T-cell (primary cell): ENCODE measurements around the gene KCNMA1. TPM values are rescaled to one million over a fixed set of nuclear protein-coding genes. Genes with fewer than 3 reads are reported as not detected.

Source experiments
- ATAC-seq, 4 experiments: fragments of 200-7000 bp in 3 of 4; fragments of 150-1000 bp in 1 of 4; cut with Tn5 transposase; replicated peaks in 1 of 4; 1 replicate in 3 of 4; 2 replicates in 1 of 4; pipeline ENCODE4 v1.10.0; 2021; ENCODE audit warnings: moderate library complexity in 3 of 4, mild to moderate bottlenecking in 2 of 4, moderate number of reproducible peaks in 1 of 4
- CTCF ChIA-PET, 2 donors: fragments of 300-600 bp; sonication (Branson Sonifier 250); formaldehyde crosslinking; loops; one replicate each; lab custom pipeline; 2022; ENCODE audit warnings: antibody characterized with exemption in 2 of 2; lab: Charles Lee
- POLR2A ChIA-PET, 2 donors: fragments of 300-600 bp; sonication (Branson Sonifier 250); formaldehyde crosslinking; loops; one replicate each; lab custom pipeline; 2022; ENCODE audit warnings: antibody characterized with exemption in 2 of 2; lab: Charles Lee
- DNase-seq, 35 experiments: peaks; one replicate each; pipeline versions ENCODE4 v3.0.0 to v3.0.0-alpha.2; 2013 to 2023
- H3K27ac ChIP-seq: one replicate; pipeline ENCODE4 v1.5.1; 2013; ENCODE audit warnings: low read length
- H3K27me3 ChIP-seq, 2 experiments: replicated peaks in 1 of 2; 1 replicate in 1 of 2; 2 replicates in 1 of 2; pipeline versions ENCODE4 v1.6.1 to v1.7.0; 2013; ENCODE audit warnings: low read length in 1 of 2, mixed read lengths in 1 of 2; ENCODE audit not compliant: control insufficient read depth in 2 of 2, insufficient read depth in 2 of 2; ENCODE audit errors: extremely low read depth in 1 of 2
- H3K36me3 ChIP-seq, 2 donors: 1 replicate in 1 of 2; 2 replicates in 1 of 2; pipeline versions ENCODE4 v1.6.1 to v1.7.0; 2013; ENCODE audit warnings: low read length in 1 of 2; ENCODE audit not compliant: control insufficient read depth in 2 of 2, insufficient read depth in 1 of 2; ENCODE audit errors: extremely low read depth in 1 of 2
- H3K4me1 ChIP-seq, 2 experiments: 1 replicate in 1 of 2; 2 replicates in 1 of 2; pipeline versions ENCODE4 v1.6.1 to v1.7.0; 2013; ENCODE audit warnings: low read length in 2 of 2, mixed read lengths in 1 of 2; ENCODE audit not compliant: insufficient read depth in 2 of 2, control insufficient read depth in 1 of 2; ENCODE audit errors: extremely low read depth in 1 of 2
- H3K4me3 ChIP-seq, 2 donors: 1 replicate in 1 of 2; 2 replicates in 1 of 2; pipeline versions ENCODE4 v1.5.1 to v1.7.0; 2013; ENCODE audit warnings: mild to moderate bottlenecking in 2 of 2, low read length in 1 of 2, moderate library complexity in 1 of 2; ENCODE audit not compliant: control insufficient read depth in 1 of 2; ENCODE audit errors: extremely low read depth in 1 of 2
- H3K9me3 ChIP-seq: 2 replicates; pipeline ENCODE4 v1.7.0; 2013
- H3K27ac Mint-ChIP-seq, 2 donors: one replicate each; pipeline ENCODE4 v1.8.0; 2020 to 2021; ENCODE audit warnings: mild to moderate bottlenecking in 2 of 2, mixed read lengths in 2 of 2
- H3K27me3 Mint-ChIP-seq, 2 donors: one replicate each; pipeline ENCODE4 v1.8.0; 2021 to 2022; ENCODE audit warnings: mixed read lengths in 2 of 2
- H3K36me3 Mint-ChIP-seq: one replicate; pipeline ENCODE4 v1.8.0; 2021; ENCODE audit warnings: mixed read lengths
- H3K4me1 Mint-ChIP-seq, 3 donors: one replicate each; pipeline ENCODE4 v1.8.0; 2020 to 2022; ENCODE audit warnings: mixed read lengths in 3 of 3, mild to moderate bottlenecking in 1 of 3
- H3K4me3 Mint-ChIP-seq, 3 donors: one replicate each; pipeline ENCODE4 v1.8.0; 2020 to 2022; ENCODE audit warnings: mild to moderate bottlenecking in 3 of 3, mixed read lengths in 3 of 3, moderate library complexity in 3 of 3
- H3K9me3 Mint-ChIP-seq, 3 donors: one replicate each; pipeline ENCODE4 v1.8.0; 2020 to 2022; ENCODE audit warnings: mixed read lengths in 3 of 3
- WGBS: methylation state at CpG from one replicate; pipeline ENCODE4 v1.1.5; 2013; ENCODE audit warnings: missing lambda C conversion rate; ENCODE audit not compliant: insufficient coverage; 5-methylcytosine and 5-hydroxymethylcytosine counted together
- total RNA-seq, 35 experiments: library from RNA in 6 of 35; stranded (reverse) in 6 of 35; fragments of 120-200 nt in 1 of 35; gene quantifications; one replicate each; pipeline versions ENCODE4 v1.2.1 to v1.2.4 and lab custom pipeline; 2013 to 2026

KCNMA1 gene
- total RNA-seq, 5 donors from 2014 or later (not counting 1 experiment from before 2014, with no cell fraction given): 0.14 to 1.6 (median 0.60) TPM

DNA sequence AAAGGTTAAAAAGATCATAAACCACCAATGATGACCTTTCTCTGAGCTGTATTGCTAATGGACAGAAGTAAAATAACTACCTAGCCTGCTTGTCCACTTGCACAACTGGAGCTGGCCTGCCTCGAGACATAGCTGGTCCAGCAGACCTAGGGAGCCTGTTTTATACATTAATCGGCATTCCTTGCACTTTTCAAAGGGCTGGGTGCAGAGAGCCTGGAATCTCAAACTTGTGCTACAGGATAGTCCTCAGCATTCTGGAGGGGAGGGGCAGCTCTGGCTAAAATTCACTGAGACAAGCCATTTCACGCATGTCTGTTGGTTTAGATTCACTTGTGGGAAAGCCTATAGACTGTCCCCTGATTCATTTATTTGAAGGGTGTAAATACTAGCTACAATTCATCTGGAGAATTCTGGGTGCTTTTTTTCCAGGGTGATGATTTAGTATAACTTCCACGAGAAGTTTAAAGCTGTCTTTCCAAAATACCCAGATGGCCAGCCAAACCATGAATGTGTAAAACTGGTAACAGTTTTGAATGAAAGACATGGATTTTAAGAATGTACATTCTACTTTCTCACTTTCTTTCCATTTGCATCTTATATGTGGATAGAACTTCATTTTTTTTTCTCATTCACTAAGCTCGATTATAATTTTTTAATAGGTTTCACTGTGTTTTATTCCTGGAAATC lies 389.4 kb downstream of the KCNMA1 start:
- Mint-ChIP-seq H3K27me3 (no peaks in the 10 kb centered on the region), H3K4me3 (no peak overlapping the region), H3K9me3 (no peaks in the 10 kb centered on the region), H3K36me3 (no peaks in the 10 kb centered on the region), H3K4me1 (peaks cover 0 to 8% (median 3%) of the 10 kb centered on the region in 3 donors), H3K27ac (no peak overlapping the region)
- Histone ChIP-seq H3K36me3 (no peaks in the 10 kb centered on the region), H3K4me1 (peaks cover 0 to 3% of the 10 kb centered on the region in 2 experiments), H3K9me3 (no peaks in the 10 kb centered on the region), H3K27me3 (no peaks in the 10 kb centered on the region), H3K27ac (no peak overlapping the region), H3K4me3 (no peak overlapping the region)
- DNase-seq (no peak), ATAC-seq (no peak)
- 58% methylated on average over 2 of the region's 5 CpGs for WGBS
- ChIA-PET POLR2A (interaction anchor here in 1 of 2 donors (0.7 kb wide), 1 partner anchor 1494 kb away, joined by 3 read pairs; no protein-coding TSS in a partner anchor), CTCF (no interaction called here)

DNA sequence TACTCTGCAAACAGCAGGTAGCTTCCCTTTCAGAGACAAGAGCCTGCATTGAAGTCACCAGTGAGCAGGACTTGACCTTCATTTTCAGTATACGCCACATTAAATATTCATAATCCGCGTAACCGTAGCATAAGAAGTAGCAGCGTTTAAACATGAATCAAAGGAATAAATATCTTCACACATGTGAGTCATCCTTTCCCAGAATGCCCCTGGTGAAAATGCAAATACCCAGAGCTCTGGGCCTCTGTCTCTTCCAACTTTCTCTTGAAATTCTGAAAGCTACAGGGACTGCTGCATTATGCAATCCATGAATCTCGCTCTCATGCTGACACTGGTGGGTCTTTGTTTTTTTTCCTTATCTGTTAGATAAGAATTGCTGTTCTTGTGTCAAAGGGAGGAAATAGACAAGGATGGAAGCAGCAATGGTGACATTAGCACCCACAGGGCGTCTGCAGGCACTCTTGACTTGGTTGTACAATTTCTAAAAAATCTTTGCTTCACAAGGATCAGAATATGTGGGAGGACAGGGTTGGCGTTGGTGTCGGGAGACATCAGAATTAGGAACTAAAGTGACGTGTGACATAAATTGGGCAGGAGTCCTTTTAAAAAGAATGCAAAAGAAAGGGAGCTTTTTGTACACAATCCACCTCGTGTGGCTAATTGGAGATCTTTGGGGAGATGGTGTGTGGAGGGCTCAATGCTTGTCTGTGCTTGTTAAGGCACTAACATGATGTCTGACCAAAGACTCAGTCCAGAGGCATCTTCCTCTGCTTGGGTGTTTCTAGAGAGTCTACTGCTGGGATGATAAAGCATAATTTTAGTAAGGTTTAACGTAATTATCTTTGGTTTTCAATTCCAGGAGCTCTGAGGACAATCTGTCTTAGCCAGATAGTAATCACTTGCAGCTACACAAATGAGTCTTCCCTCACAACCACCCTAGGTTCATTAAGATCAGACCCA lies 390.3 kb downstream of the KCNMA1 start:
- no peaks in the 10 kb centered on the region for H3K27me3 Mint-ChIP-seq
- peaks cover 0 to 1% (median 0%) of the 10 kb centered on the region in 3 donors for H3K4me1 Mint-ChIP-seq
- WGBS: 68% methylated on average over 7 of the region's 12 CpGs
- H3K36me3 Mint-ChIP-seq: no peaks in the 10 kb centered on the region
- POLR2A ChIA-PET: no interaction called here
- ATAC-seq: no peak
- no peaks in the 10 kb centered on the region for H3K9me3 Mint-ChIP-seq
- no peak overlapping the region for H3K4me3 Mint-ChIP-seq
- CTCF ChIA-PET: no interaction called here
- no peaks in the 10 kb centered on the region for H3K4me1 ChIP-seq
- no peaks in the 10 kb centered on the region for H3K36me3 ChIP-seq
- H3K27ac ChIP-seq: no peak overlapping the region
- H3K27ac Mint-ChIP-seq: no peak overlapping the region
- no peak for DNase-seq
- no peak overlapping the region for H3K4me3 ChIP-seq
- no peaks in the 10 kb centered on the region for H3K9me3 ChIP-seq
- no peaks in the 10 kb centered on the region for H3K27me3 ChIP-seq

DNA sequence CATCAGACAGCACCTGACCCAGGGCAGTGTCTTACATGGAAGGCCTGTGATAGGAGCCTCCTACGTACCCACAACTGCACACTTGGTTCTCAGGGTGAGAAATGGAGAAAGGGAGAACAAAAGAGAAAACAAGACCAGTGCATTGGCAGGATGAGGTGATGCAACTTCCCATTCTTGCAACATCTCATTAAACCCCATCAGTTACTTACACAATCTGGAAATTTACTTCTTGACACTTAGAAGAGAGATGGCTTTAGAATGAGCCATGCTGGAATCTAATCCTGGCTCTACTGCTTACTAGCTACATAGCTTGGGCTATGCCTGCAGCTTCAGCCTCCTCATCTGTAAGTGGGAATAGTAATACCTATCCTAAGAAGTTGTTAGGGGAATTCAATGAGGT lies 391.7 kb downstream of the KCNMA1 start:
- no peaks in the 10 kb centered on the region for H3K4me1 ChIP-seq
- no CpG with 5 or more reads among the region's 1 CpG for WGBS
- H3K9me3 Mint-ChIP-seq: no peaks in the 10 kb centered on the region
- ChIA-PET POLR2A (no interaction called here), CTCF (interaction anchor here in 1 of 2 donors (0.7 kb wide), 1 partner anchor 1470 kb away, joined by 3 read pairs; no protein-coding TSS in a partner anchor)
- DNase-seq (no peak), ATAC-seq (no peak)
- H3K36me3 ChIP-seq: no peaks in the 10 kb centered on the region
- H3K27ac Mint-ChIP-seq: no peak overlapping the region
- H3K4me3 Mint-ChIP-seq: no peak overlapping the region
- no peak overlapping the region for H3K4me3 ChIP-seq
- no peaks in the 10 kb centered on the region for H3K27me3 Mint-ChIP-seq
- no peaks in the 10 kb centered on the region for H3K4me1 Mint-ChIP-seq
- no peaks in the 10 kb centered on the region for H3K36me3 Mint-ChIP-seq
- no peaks in the 10 kb centered on the region for H3K27me3 ChIP-seq
- no peak overlapping the region for H3K27ac ChIP-seq
- no peaks in the 10 kb centered on the region for H3K9me3 ChIP-seq

DNA sequence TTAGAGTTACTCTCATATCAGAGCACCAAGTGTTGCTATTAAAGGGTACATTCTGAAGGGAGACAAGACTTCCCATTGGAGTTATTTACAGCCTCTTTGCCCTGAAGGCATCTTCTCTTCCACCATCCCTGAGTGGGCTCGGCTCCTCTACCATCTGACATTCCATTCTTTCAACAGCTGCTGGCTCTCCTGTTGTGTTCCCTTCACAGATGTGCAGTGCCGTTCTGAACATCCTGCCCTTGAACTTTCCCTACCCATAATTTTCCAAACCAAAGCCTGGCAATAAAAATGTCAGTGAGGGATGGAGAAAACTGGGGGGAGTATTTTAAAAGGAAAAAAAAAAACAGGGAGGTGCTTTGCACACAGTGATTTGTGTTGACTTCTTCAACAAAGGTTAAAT lies 392.9 kb downstream of the KCNMA1 start:
- no peak overlapping the region for H3K27ac Mint-ChIP-seq
- CTCF ChIA-PET: no interaction called here
- no peak for ATAC-seq

DNA sequence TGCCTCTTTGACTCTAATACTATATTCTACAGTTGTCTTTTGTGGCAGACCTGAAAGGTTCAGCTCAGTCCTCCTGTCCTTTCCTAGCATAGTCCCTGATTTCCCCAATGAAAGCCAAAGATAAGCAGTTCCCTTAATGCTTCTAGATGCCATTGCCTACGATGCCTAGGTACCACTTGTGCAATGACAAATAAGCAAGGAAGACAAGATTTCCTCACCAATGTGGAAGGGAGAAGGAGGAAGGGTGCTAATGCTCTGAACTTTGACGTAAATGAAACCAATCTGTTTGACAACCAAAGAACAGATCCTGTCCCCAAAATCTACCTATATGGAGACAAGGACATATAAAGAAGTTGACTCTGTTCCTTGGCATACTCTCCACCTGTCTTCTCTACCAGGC lies 393.3 kb downstream of the KCNMA1 start:
- H3K4me3 Mint-ChIP-seq: no peak overlapping the region
- no peaks in the 10 kb centered on the region for H3K36me3 Mint-ChIP-seq
- no peaks in the 10 kb centered on the region for H3K9me3 Mint-ChIP-seq
- CTCF ChIA-PET: no interaction called here
- H3K27ac Mint-ChIP-seq: no peak overlapping the region
- Histone ChIP-seq H3K4me3 (no peak overlapping the region), H3K4me1 (no peaks in the 10 kb centered on the region), H3K9me3 (no peaks in the 10 kb centered on the region), H3K27me3 (no peaks in the 10 kb centered on the region), H3K27ac (no peak overlapping the region), H3K36me3 (no peaks in the 10 kb centered on the region)
- H3K4me1 Mint-ChIP-seq: no peaks in the 10 kb centered on the region
- no CpG with 5 or more reads among the region's 2 CpGs for WGBS
- H3K27me3 Mint-ChIP-seq: no peaks in the 10 kb centered on the region
- no peak for ATAC-seq
- DNase-seq: no peak
- POLR2A ChIA-PET: no interaction called here

More for the DNA sequence above, 392.9 kb downstream of the KCNMA1 start:
- Mint-ChIP-seq H3K9me3 (no peaks in the 10 kb centered on the region), H3K27me3 (no peaks in the 10 kb centered on the region), H3K4me3 (no peak overlapping the region), H3K4me1 (no peaks in the 10 kb centered on the region), H3K36me3 (no peaks in the 10 kb centered on the region)
- Histone ChIP-seq H3K36me3 (no peaks in the 10 kb centered on the region), H3K4me3 (no peak overlapping the region), H3K4me1 (no peaks in the 10 kb centered on the region), H3K27me3 (no peaks in the 10 kb centered on the region), H3K27ac (no peak overlapping the region), H3K9me3 (no peaks in the 10 kb centered on the region)
- WGBS: 100% methylated on average over 1 of the region's 2 CpGs
- POLR2A ChIA-PET: no interaction called here
- no peak for DNase-seq

DNA sequence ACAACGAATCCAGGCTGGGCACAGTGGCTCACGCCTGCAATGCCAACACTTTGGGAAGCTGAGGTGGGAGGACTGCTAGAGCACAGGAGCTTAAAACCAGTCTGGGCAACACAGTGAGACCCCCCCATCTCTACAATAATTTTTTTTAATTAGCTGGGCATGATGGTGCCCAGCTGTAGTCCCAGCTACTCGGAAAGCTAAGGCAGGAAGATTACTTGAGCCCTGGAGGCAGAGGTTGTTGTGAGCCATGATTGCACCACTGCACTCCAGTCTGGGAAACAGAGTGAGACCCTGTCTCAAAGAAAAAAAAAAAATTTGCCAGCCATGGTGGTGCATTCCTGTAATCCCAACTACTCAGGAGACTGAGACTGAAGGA lies 396.3 kb downstream of the KCNMA1 start:
- Histone ChIP-seq H3K4me3 (no peak overlapping the region), H3K27ac (no peak overlapping the region), H3K9me3 (no peaks in the 10 kb centered on the region), H3K27me3 (peaks cover 0 to 4% of the 10 kb centered on the region in 2 experiments), H3K4me1 (no peaks in the 10 kb centered on the region), H3K36me3 (no peaks in the 10 kb centered on the region)
- H3K27ac Mint-ChIP-seq: no peak overlapping the region
- POLR2A ChIA-PET: interaction anchor here in 1 of 2 donors (0.6 kb wide), 1 partner anchor 34 kb away, joined by 4 read pairs; no protein-coding TSS in a partner anchor
- H3K4me1 Mint-ChIP-seq: no peaks in the 10 kb centered on the region
- WGBS: no CpG with 5 or more reads among the region's 3 CpGs
- no peaks in the 10 kb centered on the region for H3K27me3 Mint-ChIP-seq
- DNase-seq (no peak), ATAC-seq (no peak)
- H3K9me3 Mint-ChIP-seq: no peaks in the 10 kb centered on the region
- H3K4me3 Mint-ChIP-seq: no peak overlapping the region
- CTCF ChIA-PET: interaction anchor here in 1 of 2 donors (0.6 kb wide), 1 partner anchor 8 kb away, joined by 5 read pairs; no protein-coding TSS in a partner anchor
- H3K36me3 Mint-ChIP-seq: no peaks in the 10 kb centered on the region
